GM12878 (cell line): ENCODE data around the gene RIN2.

Experiments used
- CBFB ChIP-seq: IDR thresholded peaks from 2 replicates; pipeline ENCODE4 v1.6.1; 2016; ENCODE audit warnings: antibody characterized with exemption, low read depth
- CTCF ChIP-seq, 3 experiments: IDR thresholded peaks in 2 of 3; conservative IDR thresholded peaks in 1 of 3; 2 replicates each; pipeline ENCODE4 v1.5.1; 2011; ENCODE audit warnings: low read depth in 3 of 3, low read length in 3 of 3, mild to moderate bottlenecking in 3 of 3, control low read depth in 2 of 3, moderate library complexity in 2 of 3, inconsistent platforms in 1 of 3, mixed read lengths in 1 of 3; ENCODE audit not compliant: control insufficient read depth in 2 of 3, insufficient read depth in 1 of 3; ENCODE audit errors: extremely low read depth in 1 of 3
- EZH2 ChIP-seq: IDR thresholded peaks from 2 replicates; pipeline ENCODE4 v1.6.1; 2012; ENCODE audit warnings: low read depth, mild to moderate bottlenecking, control low read depth, inconsistent platforms, low read length, borderline replicate concordance; ENCODE audit not compliant: control insufficient read depth
- IKZF1 ChIP-seq: fragments of 450-650 bp; conservative IDR thresholded peaks from 2 replicates; pipeline ENCODE4 v1.6.1; 2017; ENCODE audit warnings: antibody characterized with exemption, mild to moderate bottlenecking
- JUNB ChIP-seq: IDR thresholded peaks from 2 replicates; pipeline ENCODE4 v1.6.1; 2016; ENCODE audit warnings: antibody characterized with exemption, mild to moderate bottlenecking
- NRF1 ChIP-seq: conservative IDR thresholded peaks from 2 replicates; pipeline ENCODE4 v1.6.1; 2011; ENCODE audit warnings: mild to moderate bottlenecking, low read depth, low read length, improper control_type of control experiment
- POLR2AphosphoS5 ChIP-seq: IDR thresholded peaks from 2 replicates; pipeline ENCODE4 v1.6.1; 2011; ENCODE audit warnings: mild to moderate bottlenecking, low read length, inconsistent platforms
- ZZZ3 ChIP-seq: IDR thresholded peaks from 2 replicates; pipeline ENCODE4 v1.6.1; 2011; ENCODE audit warnings: low read depth; ENCODE audit not compliant: control insufficient read depth, insufficient read length
- TF ChIP-seq, protein P1 (sequence below): IDR thresholded peaks from 2 replicates; pipeline ENCODE4 v1.6.1; 2011; ENCODE audit warnings: low read depth, low read length, improper control_type of control experiment, borderline replicate concordance

DNA sequence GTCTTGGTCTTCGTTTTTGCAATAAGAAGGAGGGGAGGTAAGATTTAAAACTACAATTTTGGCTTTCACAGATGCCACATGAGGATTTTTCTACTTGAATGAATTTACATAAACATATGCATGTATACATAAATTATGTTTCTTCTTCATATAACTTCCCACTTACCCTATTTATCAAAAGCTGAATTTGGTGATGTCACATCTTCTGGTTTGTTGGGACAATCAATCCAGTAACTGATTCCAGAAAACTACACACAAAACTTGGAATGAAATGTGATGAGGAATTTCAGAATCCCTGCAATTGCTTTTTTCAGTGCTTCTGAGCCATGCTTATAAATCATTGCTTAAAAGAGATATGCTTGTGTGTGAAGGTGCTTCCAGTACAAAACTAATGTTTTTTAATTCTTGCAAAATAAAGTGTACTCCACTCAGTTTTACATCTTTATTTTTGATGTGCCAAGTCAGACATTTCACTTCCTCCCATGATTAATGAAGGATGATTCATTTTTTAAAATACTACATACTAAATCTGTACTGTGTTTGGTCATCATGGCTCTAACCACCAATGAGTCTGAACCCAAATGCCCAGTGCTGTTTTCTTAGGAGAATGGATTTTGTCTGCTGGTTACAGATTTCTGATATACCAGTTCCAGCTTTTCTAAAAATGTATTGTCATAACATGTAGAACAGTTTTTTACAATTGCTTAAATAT is 32.1 kb upstream of the RIN2 start:
- TF ChIP-seq EZH2 (no peak), JUNB (no peak), POLR2AphosphoS5 (no peak), CBFB (no peak), ZZZ3 (no peak), IKZF1 (no peak), NRF1 (no peak), CTCF (IDR thresholded peaks at IDR 0.05 in 2 of 3, conservative IDR thresholded peaks at IDR 0.05 in 1 of 3; ENCODE audit: control insufficient read depth in 2 of 3, extremely low read depth in 1 of 3, insufficient read depth in 1 of 3, low read depth in 3 of 3, low read length in 3 of 3) (no peak)
- TF ChIP-seq, protein P1, sequence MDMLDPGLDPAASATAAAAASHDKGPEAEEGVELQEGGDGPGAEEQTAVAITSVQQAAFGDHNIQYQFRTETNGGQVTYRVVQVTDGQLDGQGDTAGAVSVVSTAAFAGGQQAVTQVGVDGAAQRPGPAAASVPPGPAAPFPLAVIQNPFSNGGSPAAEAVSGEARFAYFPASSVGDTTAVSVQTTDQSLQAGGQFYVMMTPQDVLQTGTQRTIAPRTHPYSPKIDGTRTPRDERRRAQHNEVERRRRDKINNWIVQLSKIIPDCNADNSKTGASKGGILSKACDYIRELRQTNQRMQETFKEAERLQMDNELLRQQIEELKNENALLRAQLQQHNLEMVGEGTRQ = no peak
